DOHH2 (cell line): ENCODE results near the gene NEDD4L.

Experiments used
- H3F3A ChIP-seq: fragments of 200-600 bp; sonication (generic), shearing (Covaris generic); 2 replicates; pipeline ENCODE4 v1.6.0; 2016; ENCODE audit warnings: antibody characterized with exemption, mild to moderate bottlenecking; ENCODE audit not compliant: control insufficient read depth, insufficient read depth
- H3K27ac ChIP-seq: fragments of 200-600 bp; sonication (generic); 2 replicates; pipeline ENCODE4 v1.5.1; 2014; ENCODE audit warnings: low read depth, mild to moderate bottlenecking, low read length, moderate library complexity
- H3K27me3 ChIP-seq: fragments of 200-600 bp; sonication (generic); 2 replicates; pipeline ENCODE4 v1.6.1; 2014; ENCODE audit warnings: mild to moderate bottlenecking, low read length, mixed read lengths; ENCODE audit not compliant: control insufficient read depth
- H3K36me3 ChIP-seq: fragments of 200-600 bp; sonication (generic); 2 replicates; pipeline ENCODE4 v1.6.1; 2014; ENCODE audit warnings: mild to moderate bottlenecking, low read length, moderate library complexity, mixed read lengths; ENCODE audit not compliant: control insufficient read depth
- H3K4me1 ChIP-seq: fragments of 200-600 bp; sonication (generic); 2 replicates; pipeline ENCODE4 v1.6.1; 2014; ENCODE audit warnings: mild to moderate bottlenecking, low read length, mixed read lengths; ENCODE audit not compliant: control insufficient read depth
- H3K4me2 ChIP-seq: fragments of 200-600 bp; sonication (generic); 2 replicates; pipeline ENCODE4 v1.6.0; 2014; ENCODE audit warnings: mild to moderate bottlenecking, low read length, moderate library complexity
- H3K4me3 ChIP-seq: fragments of 200-600 bp; sonication (generic); 2 replicates; pipeline ENCODE4 v1.5.1; 2014; ENCODE audit warnings: mild to moderate bottlenecking, low read length, mixed read lengths
- H3K79me2 ChIP-seq: fragments of 200-600 bp; sonication (generic); 2 replicates; pipeline ENCODE4 v1.6.1; 2014; ENCODE audit warnings: mild to moderate bottlenecking, low read length, mixed read lengths; ENCODE audit not compliant: control insufficient read depth
- H3K9me2 ChIP-seq: fragments of 200-600 bp; sonication (generic); replicated peaks from 2 replicates; pipeline ENCODE4 v1.6.1; 2014; ENCODE audit warnings: mild to moderate bottlenecking, low read length, mixed read lengths; ENCODE audit not compliant: control insufficient read depth
- H3K9me3 ChIP-seq: fragments of 200-600 bp; sonication (generic); 2 replicates; pipeline ENCODE4 v1.6.1; 2014; ENCODE audit warnings: antibody characterized with exemption, low read length, mixed read lengths; ENCODE audit not compliant: control insufficient read depth, insufficient read depth
- H4K20me1 ChIP-seq: fragments of 200-600 bp; sonication (generic); 2 replicates; pipeline ENCODE4 v1.6.0; 2014; ENCODE audit warnings: low read depth, mild to moderate bottlenecking, antibody characterized with exemption, low read length, moderate library complexity; ENCODE audit not compliant: control insufficient read depth, insufficient read depth
- CTCF ChIP-seq: fragments of 200-600 bp; sonication (generic); IDR thresholded peaks from one replicate; pipeline ENCODE4 v1.5.1; 2014; ENCODE audit warnings: antibody characterized with exemption, mild to moderate bottlenecking, low read depth, low read length; ENCODE audit not compliant: poor library complexity, severe bottlenecking
- EZH2phosphoT487 ChIP-seq: fragments of 200-600 bp; sonication (generic); IDR thresholded peaks from 2 replicates; pipeline ENCODE4 v1.6.1; 2017; ENCODE audit warnings: borderline replicate concordance, mild to moderate bottlenecking, antibody characterized with exemption, low read length, moderate library complexity, mixed read lengths

NEDD4L gene

GRCh38 chr18:58355243-58355642 lies 311.2 kb downstream of the NEDD4L start:
- Histone ChIP-seq H3F3A (no peaks in the 10 kb centered on the region), H3K27me3 (no peaks in the 10 kb centered on the region), H3K9me3 (no peaks in the 10 kb centered on the region), H3K4me2 (no peak overlapping the region), H4K20me1 (no peaks in the 10 kb centered on the region), H3K9me2 (no peaks in the 10 kb centered on the region), H3K36me3 (peaks cover 35% of the 10 kb centered on the region), H3K4me1 (no peaks in the 10 kb centered on the region), H3K4me3 (no peak overlapping the region), H3K79me2 (no peaks in the 10 kb centered on the region), H3K27ac (no peak overlapping the region)
- no peak for TF ChIP-seq CTCF
- no peak for TF ChIP-seq EZH2phosphoT487

- no peaks in the 10 kb centered on the region for H3K9me3 ChIP-seq
- no peak overlapping the region for H3K4me3 ChIP-seq
- H3K36me3 ChIP-seq = peaks cover 31% of the 10 kb centered on the region
- H3K27me3 ChIP-seq = no peaks in the 10 kb centered on the region
- peaks cover 26% of the 10 kb centered on the region for H3K4me1 ChIP-seq
- H3F3A ChIP-seq = no peaks in the 10 kb centered on the region
- no peak overlapping the region for H3K4me2 ChIP-seq
- H3K79me2 ChIP-seq = no peaks in the 10 kb centered on the region
- no peak overlapping the region for H3K27ac ChIP-seq
- H3K9me2 ChIP-seq = no peaks in the 10 kb centered on the region
- TF ChIP-seq CTCF (no peak), EZH2phosphoT487 (no peak)
- no peaks in the 10 kb centered on the region for H4K20me1 ChIP-seq
These were observed 315.2 kb downstream of the NEDD4L start for GRCh38 chr18:58359218-58359617.

DNA sequence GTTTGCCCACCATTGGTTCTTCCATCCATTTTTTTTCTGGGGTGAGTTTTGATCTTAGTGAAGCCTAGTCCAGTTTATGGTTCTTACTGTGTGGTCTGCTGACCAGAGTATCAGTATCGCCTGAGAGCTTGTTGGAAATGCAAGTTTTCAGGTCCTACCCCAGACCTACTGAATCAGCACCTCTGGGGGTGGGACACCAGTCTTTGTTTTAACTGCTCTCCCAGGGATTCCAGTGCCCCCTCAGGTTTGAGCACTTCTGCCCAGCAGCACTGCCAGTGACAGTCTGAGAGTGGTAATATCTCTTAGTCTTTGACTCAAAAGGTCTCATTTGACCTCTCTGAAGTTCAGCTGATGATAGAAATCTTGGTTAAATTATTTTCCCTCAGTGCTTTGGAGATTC lies 315.6 kb downstream of the NEDD4L start:
- no peaks in the 10 kb centered on the region for H3K9me3 ChIP-seq
- no peak overlapping the region for H3K4me3 ChIP-seq
- no peaks in the 10 kb centered on the region for H3F3A ChIP-seq
- H3K9me2 ChIP-seq = no peaks in the 10 kb centered on the region
- H3K4me1 ChIP-seq = peaks cover 26% of the 10 kb centered on the region
- peaks cover 32% of the 10 kb centered on the region for H3K36me3 ChIP-seq
- no peak overlapping the region for H3K27ac ChIP-seq
- H4K20me1 ChIP-seq = no peaks in the 10 kb centered on the region
- H3K79me2 ChIP-seq = no peaks in the 10 kb centered on the region
- no peak overlapping the region for H3K4me2 ChIP-seq
- H3K27me3 ChIP-seq = no peaks in the 10 kb centered on the region
- TF ChIP-seq CTCF = no peak
- no peak for TF ChIP-seq EZH2phosphoT487

DNA sequence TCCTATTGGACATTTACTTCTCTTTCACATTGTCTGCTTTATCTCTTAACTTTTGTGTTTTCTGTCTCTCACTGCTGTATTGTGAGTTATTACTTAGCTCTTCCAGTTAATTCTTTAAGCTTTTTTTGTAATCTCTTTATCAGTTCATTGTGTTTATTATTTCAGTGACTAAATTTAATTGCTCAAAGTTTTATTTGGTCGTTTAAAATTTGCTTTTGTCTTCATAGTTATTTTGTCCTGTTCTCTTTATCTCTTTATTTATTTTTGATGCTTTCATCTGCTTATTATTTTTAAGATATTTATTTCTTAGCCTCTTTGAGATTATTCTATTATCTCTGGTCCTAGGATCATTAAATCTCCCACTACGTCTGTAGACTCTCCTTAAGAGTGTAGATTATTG lies 316.3 kb downstream of the NEDD4L start:
- Histone ChIP-seq H3K79me2 (no peaks in the 10 kb centered on the region), H3K36me3 (peaks cover 37% of the 10 kb centered on the region), H3K9me3 (no peaks in the 10 kb centered on the region), H3K27me3 (no peaks in the 10 kb centered on the region), H3F3A (no peaks in the 10 kb centered on the region), H3K4me3 (no peak overlapping the region), H3K4me1 (peaks cover 26% of the 10 kb centered on the region), H3K9me2 (no peaks in the 10 kb centered on the region), H3K4me2 (no peak overlapping the region), H4K20me1 (no peaks in the 10 kb centered on the region), H3K27ac (no peak overlapping the region)
- TF ChIP-seq CTCF (no peak), EZH2phosphoT487 (no peak)
